Muscle of leg (tissue), 11 donors: ENCODE measurements around the gene SPARC. TPM values are rescaled to one million over a fixed set of nuclear protein-coding genes. Genes with fewer than 3 reads are reported as not detected.
A peak's percentile ranks its signal among the peaks of the same experiment; 100 is the strongest.

ENCODE experiments used
- DNase-seq: peaks from one replicate; pipeline ENCODE4 v3.0.0; 2013
- H3K27ac ChIP-seq: one replicate; pipeline ENCODE4 v1.5.1; 2013; ENCODE audit warnings: mild to moderate bottlenecking, low read length, control low read depth
- H3K27me3 ChIP-seq: one replicate; pipeline ENCODE4 v1.6.1; 2013; ENCODE audit warnings: low read length; ENCODE audit not compliant: control insufficient read depth, insufficient read depth
- H3K36me3 ChIP-seq: one replicate; pipeline ENCODE4 v1.6.1; 2013; ENCODE audit warnings: low read length; ENCODE audit not compliant: control insufficient read depth, insufficient read depth
- H3K4me1 ChIP-seq: one replicate; pipeline ENCODE4 v1.6.1; 2013; ENCODE audit warnings: low read length; ENCODE audit not compliant: control insufficient read depth, insufficient read depth
- H3K4me3 ChIP-seq: one replicate; pipeline ENCODE4 v1.5.1; 2013; ENCODE audit warnings: low read length, control low read depth
- H3K9me3 ChIP-seq: replicated peaks from 2 replicates; pipeline ENCODE4 v1.6.1; 2013; ENCODE audit warnings: low read depth, low read length; ENCODE audit not compliant: control insufficient read depth
- WGBS: methylation state at CpG from one replicate; pipeline ENCODE4 v1.1.5; 2013; ENCODE audit warnings: missing lambda C conversion rate; ENCODE audit not compliant: insufficient coverage; 5-methylcytosine and 5-hydroxymethylcytosine counted together
- polyA plus RNA-seq, 8 donors: library from polyadenylated mRNA; unstranded; fragments of 120-200 nt; gene quantifications; one replicate each; pipeline versions ENCODE4 v1.2.1 to v1.2.3, GENCODE V29; 2013; ENCODE audit warnings: inconsistent platforms in 1 of 8, low replicate concordance in 1 of 8; ENCODE audit not compliant: insufficient read length in 8 of 8, insufficient read depth in 1 of 8
- total RNA-seq: library from RNA; stranded (reverse); fragments of 120-200 nt; gene quantifications from one replicate; pipeline ENCODE4 v1.2.4, GENCODE V29; 2013

The SPARC gene
- total and polyA plus RNA-seq, 9 donors, result 3,005 to 8,405 (median 4,650) TPM

DNA sequence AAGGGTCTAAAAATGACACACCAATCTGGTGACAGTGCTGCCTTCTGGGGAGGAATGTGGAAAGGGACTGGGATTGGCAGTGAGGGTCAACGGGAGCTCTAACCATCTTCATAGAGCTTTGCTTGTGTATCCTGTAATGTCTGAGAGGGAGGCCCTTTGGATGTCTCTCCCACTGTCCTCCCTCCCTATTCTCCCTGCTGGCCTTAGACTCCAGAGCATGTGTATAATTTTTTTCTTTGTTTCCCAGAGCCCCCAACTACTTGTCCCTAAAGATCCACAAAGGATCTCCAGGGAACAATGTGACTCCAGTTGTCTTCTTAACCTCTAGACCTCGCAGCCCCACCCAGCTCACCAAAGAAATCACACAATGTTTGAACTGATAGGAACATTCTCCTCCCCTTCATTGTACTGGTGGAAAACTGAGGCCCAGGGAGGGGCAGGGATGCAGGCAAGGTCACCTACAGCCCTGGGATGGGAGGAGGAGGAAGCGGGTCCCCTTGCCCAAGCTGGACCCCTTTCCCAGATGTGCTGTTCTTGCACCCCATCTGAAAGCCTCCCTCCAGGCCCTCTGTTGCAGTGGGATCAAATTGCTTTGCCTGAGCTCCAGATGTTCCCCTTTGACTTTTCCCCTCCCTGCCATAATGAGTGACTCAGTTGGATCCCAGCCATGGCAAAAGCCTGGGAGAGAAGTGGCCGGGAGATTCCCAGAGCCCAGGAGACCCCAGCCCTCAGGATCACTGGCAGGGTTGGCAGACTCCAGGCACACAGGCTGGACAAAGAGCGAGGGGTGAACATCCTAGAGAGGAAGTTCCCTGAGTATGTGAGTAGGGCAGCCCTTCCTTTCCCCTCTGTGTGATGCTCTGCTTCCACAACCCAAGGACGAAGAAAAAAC is 21.8 kb downstream of the SPARC start:
- DNase-seq, result peak; percentile 67
- Histone ChIP-seq H3K27ac (peak overlapping the region; percentile 80), H3K27me3 (no peaks in the 10 kb centered on the region), H3K4me3 (no peak overlapping the region), H3K36me3 (peaks cover 85% of the 10 kb centered on the region), H3K9me3 (no peaks in the 10 kb centered on the region), H3K4me1 (peaks cover 53% of the 10 kb centered on the region)
- WGBS, result no CpG with 5 or more reads among the region's 6 CpGs

DNA sequence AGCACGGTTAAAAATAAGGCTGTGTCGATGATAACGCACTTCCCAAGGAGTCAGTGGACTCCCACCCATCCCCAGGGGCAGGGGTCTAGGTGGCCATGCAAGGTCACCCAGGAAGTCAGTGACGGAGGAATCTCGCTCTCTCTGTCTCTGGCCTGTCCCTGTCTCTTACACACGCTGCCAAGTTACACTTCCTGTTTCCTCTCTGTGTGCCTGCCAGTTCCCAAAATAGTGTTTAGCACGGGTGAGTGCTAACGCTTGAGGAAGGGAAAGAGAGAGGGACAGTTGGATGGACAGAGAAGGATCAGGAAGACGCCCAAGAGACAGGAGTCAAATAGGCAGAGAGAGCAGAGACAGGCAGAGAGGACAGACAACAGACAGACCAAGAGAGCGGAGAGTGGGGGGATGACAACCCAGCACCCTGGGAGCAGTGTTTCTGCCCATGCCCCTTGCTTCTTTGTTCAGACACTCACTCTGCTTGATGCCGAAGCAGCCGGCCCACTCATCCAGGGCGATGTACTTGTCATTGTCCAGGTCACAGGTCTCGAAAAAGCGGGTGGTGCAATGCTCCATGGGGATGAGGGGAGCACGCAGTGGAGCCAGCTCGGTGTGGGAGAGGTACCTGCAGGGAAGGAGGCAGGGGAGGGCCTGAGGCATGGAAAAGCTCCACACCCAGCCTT is 23.0 kb downstream of the SPARC start:
- no peak overlapping the region for H3K4me3 ChIP-seq
- H3K27ac ChIP-seq, result peak overlapping the region; percentile 80

DNA sequence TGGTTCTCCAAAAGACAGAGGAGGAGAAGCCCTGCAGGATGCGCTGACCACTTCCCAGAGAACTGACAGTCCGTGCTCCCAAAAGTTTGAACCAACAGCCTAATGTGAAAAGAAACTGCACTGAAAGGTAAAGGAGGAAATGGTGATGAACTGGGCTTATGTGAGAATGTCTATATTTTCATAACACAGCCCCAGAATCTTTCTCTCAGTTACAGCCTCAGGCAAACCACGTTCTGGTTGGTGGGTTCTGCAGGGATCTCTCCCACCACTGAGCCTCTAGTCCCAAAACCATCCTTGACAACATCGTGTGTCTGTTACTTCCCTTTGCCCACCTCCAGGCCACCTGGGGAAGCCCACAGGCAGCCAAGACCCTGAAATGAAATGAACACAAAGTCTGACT is 23.9 kb downstream of the SPARC start:
- Histone ChIP-seq H3K27me3 (no peaks in the 10 kb centered on the region), H3K4me1 (peaks cover 53% of the 10 kb centered on the region), H3K27ac (peak overlapping the region; percentile 80), H3K36me3 (peaks cover 64% of the 10 kb centered on the region), H3K9me3 (no peaks in the 10 kb centered on the region), H3K4me3 (no peak overlapping the region)
- WGBS, result 60% methylated on average over 1 of the region's 4 CpGs
- peak; percentile 12 for DNase-seq

More for the DNA sequence above, 23.0 kb downstream of the SPARC start:
- peaks cover 73% of the 10 kb centered on the region for H3K36me3 ChIP-seq
- WGBS, result 27% methylated on average over 10 of the region's 17 CpGs
- peaks cover 54% of the 10 kb centered on the region for H3K4me1 ChIP-seq
- peak; percentile 95 for DNase-seq
- no peaks in the 10 kb centered on the region for H3K9me3 ChIP-seq
- H3K27me3 ChIP-seq, result no peaks in the 10 kb centered on the region

DNA sequence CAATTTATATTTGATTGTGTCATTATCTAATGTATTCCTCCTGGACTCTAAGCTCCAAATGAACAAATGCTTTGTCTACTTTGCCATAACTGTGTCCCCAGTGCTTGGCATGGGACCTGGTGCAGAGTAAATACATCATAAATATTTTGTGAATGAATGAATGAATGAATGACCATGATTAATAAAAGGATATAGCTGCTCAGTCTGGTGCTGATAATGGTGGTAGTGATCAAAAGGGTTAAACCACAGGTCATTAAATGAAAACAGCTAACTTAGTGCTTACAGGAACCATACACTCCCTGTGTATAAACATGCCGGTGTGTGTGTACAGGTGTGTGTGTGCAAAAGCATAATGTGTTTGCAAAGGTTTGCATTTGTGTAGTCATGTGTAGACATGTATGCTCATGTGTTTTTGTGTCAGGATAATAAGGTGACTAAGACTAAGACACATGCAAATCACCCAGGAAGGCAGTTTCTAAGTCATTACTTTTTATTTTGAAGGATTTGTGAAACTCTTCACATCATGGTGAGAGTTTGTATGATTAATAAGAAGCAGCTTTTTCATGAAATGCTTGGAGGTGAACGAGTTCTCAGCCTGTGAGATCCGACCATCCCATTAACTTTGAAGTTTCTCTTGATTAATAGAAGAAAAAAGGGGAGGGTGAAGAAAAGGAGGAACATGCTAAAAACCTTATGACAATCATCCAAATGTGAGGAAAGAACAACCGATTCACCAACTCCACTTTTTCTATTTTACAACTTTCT is 24.6 kb downstream of the SPARC start:
- Histone ChIP-seq H3K27me3 (no peaks in the 10 kb centered on the region), H3K4me1 (peaks cover 48% of the 10 kb centered on the region), H3K9me3 (no peaks in the 10 kb centered on the region), H3K27ac (peak overlapping the region; percentile 10), H3K4me3 (no peak overlapping the region), H3K36me3 (peaks cover 59% of the 10 kb centered on the region)
- WGBS, result 33% methylated on average over 1 of the region's 4 CpGs
- peak; percentile 21 for DNase-seq

DNA sequence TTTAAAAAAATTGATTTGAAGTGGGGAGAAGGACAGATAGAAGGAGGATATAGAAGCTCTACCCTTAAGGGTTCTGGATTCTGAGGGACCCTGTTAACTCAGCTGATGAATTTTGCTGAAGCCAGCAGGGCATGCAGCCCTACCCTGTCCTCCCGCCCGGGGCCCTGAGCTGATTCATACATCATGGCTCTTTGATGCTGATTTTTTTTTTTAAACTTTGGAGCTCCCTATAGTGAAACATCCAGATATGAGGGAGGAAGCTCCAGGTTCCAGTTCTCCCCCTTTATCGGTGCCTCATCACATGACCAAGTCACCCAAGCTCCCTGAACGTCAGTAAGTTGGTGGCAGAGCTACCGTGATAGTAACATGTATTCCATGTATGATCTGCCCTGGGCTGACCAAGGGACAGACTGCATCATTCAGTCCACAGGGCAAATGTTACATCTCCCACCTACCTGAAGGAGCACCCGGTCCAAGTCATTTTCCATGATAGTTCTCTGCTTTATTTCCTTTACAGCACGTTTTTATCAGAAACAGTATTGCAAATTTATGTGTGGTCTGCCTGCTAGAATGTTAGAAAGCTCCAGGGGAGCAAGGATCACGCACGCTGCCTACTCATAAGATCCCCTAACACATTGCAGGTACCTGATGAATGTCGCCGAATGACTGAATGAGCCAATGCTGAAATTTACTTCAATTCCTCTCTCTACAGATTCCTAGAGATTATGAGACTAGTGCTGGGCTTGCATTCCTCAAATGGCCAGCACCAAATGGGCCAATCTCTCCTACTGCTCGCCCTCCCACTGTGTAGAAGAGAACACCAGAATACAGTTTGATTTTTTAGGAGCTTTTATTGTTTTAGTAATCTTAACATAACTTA is 25.9 kb downstream of the SPARC start:
- no peak overlapping the region for H3K4me3 ChIP-seq
- H3K36me3 ChIP-seq, result peaks cover 46% of the 10 kb centered on the region
- no peaks in the 10 kb centered on the region for H3K9me3 ChIP-seq
- H3K4me1 ChIP-seq, result peaks cover 40% of the 10 kb centered on the region
- H3K27me3 ChIP-seq, result no peaks in the 10 kb centered on the region
- 24% methylated on average over 4 of the region's 12 CpGs for WGBS
- peak; percentile 75 for DNase-seq
- H3K27ac ChIP-seq, result peak overlapping the region; percentile 57

DNA sequence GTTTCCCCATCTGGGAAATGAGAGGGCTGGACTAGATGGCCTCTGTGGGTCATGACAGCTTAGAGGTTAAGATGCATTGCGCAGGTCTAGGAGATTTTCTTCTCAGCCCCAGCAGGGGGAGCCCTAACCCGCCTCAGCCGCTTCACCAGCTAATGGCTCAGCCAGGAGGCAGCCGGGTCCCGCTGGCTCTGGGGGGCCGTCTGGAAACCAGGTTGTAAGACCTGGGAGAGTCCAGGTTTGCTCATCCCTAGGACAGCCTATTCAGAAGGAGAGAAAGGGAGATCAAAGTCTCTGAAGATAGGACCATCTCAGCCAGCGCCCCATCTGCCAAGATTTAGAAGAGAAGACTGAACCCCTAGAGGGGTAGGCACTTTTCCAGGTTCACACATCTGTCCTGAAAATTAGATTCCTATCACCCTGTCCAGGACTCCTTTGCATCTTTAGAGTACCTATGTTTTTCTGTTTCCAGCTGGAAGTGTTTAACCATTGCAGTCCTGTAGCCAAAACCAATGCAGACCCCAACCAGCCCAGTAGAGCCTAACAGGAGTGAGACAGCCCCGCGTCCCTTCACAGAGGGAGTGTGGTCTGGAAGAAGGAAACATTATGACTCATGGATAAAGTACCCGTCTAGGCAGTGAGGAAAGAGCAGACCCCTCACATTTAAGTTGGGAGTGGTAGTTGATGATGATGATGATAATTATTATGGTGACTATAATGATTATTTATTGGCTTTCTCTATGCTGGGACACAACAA is 27.5 kb downstream of the SPARC start:
- peaks cover 29% of the 10 kb centered on the region for H3K36me3 ChIP-seq
- H3K27ac ChIP-seq, result peak overlapping the region; percentile 71
- peaks cover 23% of the 10 kb centered on the region for H3K4me1 ChIP-seq
- H3K9me3 ChIP-seq, result no peaks in the 10 kb centered on the region
- H3K27me3 ChIP-seq, result no peaks in the 10 kb centered on the region
- WGBS, result 0% methylated on average over 2 of the region's 10 CpGs
- DNase-seq, result peak; percentile 89
- H3K4me3 ChIP-seq, result no peak overlapping the region

DNA sequence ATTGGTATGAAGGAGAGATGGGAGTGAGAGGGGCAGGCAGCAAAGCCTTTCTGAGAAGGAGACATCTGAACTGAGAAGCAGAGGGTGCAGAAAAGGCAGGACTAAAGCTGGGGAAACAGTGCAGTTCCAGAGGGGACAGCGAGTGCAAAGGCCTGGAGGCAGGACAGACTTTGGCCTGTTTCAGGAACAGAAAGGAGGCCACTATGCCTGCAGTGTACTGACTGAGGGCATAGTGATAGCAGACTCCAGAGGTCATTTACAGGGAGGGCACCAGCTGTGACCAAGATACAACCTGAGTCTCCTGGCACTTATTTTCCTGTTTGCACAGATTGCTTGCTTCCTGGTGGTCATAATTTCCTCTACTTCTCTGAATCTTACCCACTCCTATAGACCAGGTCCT is 29.6 kb downstream of the SPARC start:
- 79% methylated on average over 1 of the region's 1 CpG for whole genome bisulfite sequencing
- H3K27ac ChIP-seq, result no peak overlapping the region
- peaks cover 14% of the 10 kb centered on the region for H3K4me1 ChIP-seq
- no peak for DNase-seq
- no peak overlapping the region for H3K4me3 ChIP-seq
- no peaks in the 10 kb centered on the region for H3K9me3 ChIP-seq
- H3K27me3 ChIP-seq, result no peaks in the 10 kb centered on the region
- H3K36me3 ChIP-seq, result peaks cover 10% of the 10 kb centered on the region

DNA sequence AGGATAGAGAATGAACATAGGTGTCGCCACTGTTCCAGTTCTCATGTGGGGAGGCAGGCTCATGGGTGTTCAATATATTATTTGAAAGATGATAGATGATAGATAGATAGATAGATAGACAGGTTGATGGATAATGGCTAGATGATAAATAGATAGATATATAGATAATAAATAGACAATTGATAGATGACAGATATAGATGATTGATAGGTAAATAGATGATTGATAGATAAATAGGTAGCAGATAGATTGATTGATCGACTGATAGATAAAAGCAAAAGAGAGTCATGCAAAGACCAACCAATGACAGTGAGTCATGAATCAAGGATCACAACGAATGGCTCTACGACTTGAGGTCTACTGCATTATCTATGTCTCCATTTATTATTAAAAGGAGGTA is 30.4 kb downstream of the SPARC start:
- WGBS, result 80% methylated on average over 1 of the region's 4 CpGs

More for the DNA sequence above, 30.4 kb downstream of the SPARC start:
- Histone ChIP-seq H3K36me3 (peaks cover 3% of the 10 kb centered on the region), H3K27ac (no peak overlapping the region), H3K27me3 (no peaks in the 10 kb centered on the region), H3K4me3 (no peak overlapping the region), H3K9me3 (no peaks in the 10 kb centered on the region), H3K4me1 (peaks cover 14% of the 10 kb centered on the region)
- DNase-seq, result no peak
